IMR-90 (cell line): ENCODE data around the gene PRODH2. TPM values are rescaled to one million over a fixed set of nuclear protein-coding genes. Genes with fewer than 3 reads are reported as not detected.

ENCODE experiments used
- ATAC-seq: fragments of 200-7000 bp; cut with Tn5 transposase; 2 replicates; pipeline ENCODE4 v1.9.1; 2020; ENCODE audit warnings: low read depth, mild to moderate bottlenecking, moderate library complexity
- BruUV-seq: library from RNA; stranded (reverse); fragments of 400-500 nt; replicated peaks from 2 replicates; lab custom pipeline; 2021; lab: Mats Ljungman, UMichigan
- CTCF ChIA-PET: fragments of 300-600 bp; formaldehyde crosslinking; extraction: SDS; loops from one replicate; lab custom pipeline; 2021; ENCODE audit warnings: antibody characterized with exemption; lab: Yijun Ruan, JAX
- POLR2A ChIA-PET: fragments of 300-600 bp; sonication (Branson Sonifier 250); formaldehyde crosslinking; loops from one replicate; lab custom pipeline; 2022; ENCODE audit warnings: antibody characterized with exemption; ENCODE audit not compliant: unreplicated experiment; lab: Charles Lee
- DNase-seq: peaks from one replicate; pipeline ENCODE4 v3.0.0; 2013
- H2AFZ ChIP-seq: replicated peaks from 2 replicates; pipeline ENCODE3; 2013; ENCODE audit warnings: low read length, mild to moderate bottlenecking; ENCODE audit not compliant: poor library complexity
- H2AK5ac ChIP-seq: 2 replicates; pipeline ENCODE4 v1.6.1; 2013; ENCODE audit warnings: low read depth, low read length, inconsistent platforms
- H2AK9ac ChIP-seq: replicated peaks from 2 replicates; pipeline ENCODE3; 2013; ENCODE audit warnings: mild to moderate bottlenecking, low read depth, low read length, moderate library complexity; ENCODE audit not compliant: poor library complexity
- H2BK120ac ChIP-seq: 2 replicates; pipeline ENCODE4 v1.6.1; 2013; ENCODE audit warnings: low read depth, low read length, inconsistent platforms
- H2BK15ac ChIP-seq: 3 replicates; pipeline ENCODE4 v1.6.1; 2013; ENCODE audit warnings: low read depth, low read length, inconsistent platforms
- H2BK20ac ChIP-seq: 2 replicates; pipeline ENCODE4 v1.6.1; 2013; ENCODE audit warnings: low read depth, mild to moderate bottlenecking, inconsistent platforms, low read length, moderate library complexity
- H2BK5ac ChIP-seq: 2 replicates; pipeline ENCODE4 v1.6.1; 2013; ENCODE audit warnings: mild to moderate bottlenecking, low read depth, low read length, inconsistent platforms; ENCODE audit not compliant: poor library complexity, severe bottlenecking
- H3K14ac ChIP-seq: replicated peaks from 2 replicates; pipeline ENCODE4 v1.6.1; 2013; ENCODE audit warnings: low read depth, low read length, inconsistent platforms
- H3K18ac ChIP-seq: 2 replicates; pipeline ENCODE4 v1.6.1; 2013; ENCODE audit warnings: low read depth, low read length, control low read depth
- H3K23ac ChIP-seq: 2 replicates; pipeline ENCODE4 v1.6.1; 2013; ENCODE audit warnings: low read depth, low read length, inconsistent platforms
- H3K27ac ChIP-seq: 2 replicates; pipeline ENCODE4 v1.5.1; 2013; ENCODE audit warnings: mild to moderate bottlenecking, control low read depth, low read length; ENCODE audit not compliant: insufficient read depth
- H3K27me3 ChIP-seq: 2 replicates; pipeline ENCODE4 v1.6.1; 2013; ENCODE audit warnings: low read length; ENCODE audit not compliant: control insufficient read depth, insufficient read depth
- H3K36me3 ChIP-seq: 2 replicates; pipeline ENCODE4 v1.6.1; 2013; ENCODE audit warnings: low read length, mixed read lengths; ENCODE audit not compliant: control insufficient read depth, insufficient read depth
- H3K4ac ChIP-seq: 2 replicates; pipeline ENCODE4 v1.6.1; 2013; ENCODE audit warnings: low read depth, low read length, inconsistent platforms
- H3K4me1 ChIP-seq: 2 replicates; pipeline ENCODE4 v1.6.1; 2013; ENCODE audit warnings: low read length, mixed read lengths; ENCODE audit not compliant: control insufficient read depth, insufficient read depth
- H3K4me2 ChIP-seq: 2 replicates; pipeline ENCODE4 v1.6.1; 2013; ENCODE audit warnings: low read depth, mild to moderate bottlenecking, control low read depth, low read length, moderate library complexity
- H3K4me3 ChIP-seq: 2 replicates; pipeline ENCODE4 v1.5.1; 2013; ENCODE audit warnings: low read depth, mild to moderate bottlenecking, control low read depth, low read length, moderate library complexity; ENCODE audit not compliant: insufficient read depth
- H3K56ac ChIP-seq: 2 replicates; pipeline ENCODE4 v1.6.1; 2013; ENCODE audit warnings: low read length, inconsistent platforms; ENCODE audit not compliant: insufficient read depth; ENCODE audit errors: extremely low read depth
- H3K79me1 ChIP-seq, 2 experiments: 2 replicates each; pipeline ENCODE4 v1.6.1; 2013; ENCODE audit warnings: low read length in 2 of 2, inconsistent platforms in 1 of 2, low read depth in 1 of 2
- H3K9ac ChIP-seq: 2 replicates; pipeline ENCODE4 v1.6.1; 2013; ENCODE audit warnings: low read depth, low read length, control low read depth
- H3K9me1 ChIP-seq: 2 replicates; pipeline ENCODE4 v1.6.1; 2013; ENCODE audit warnings: low read length, inconsistent platforms; ENCODE audit not compliant: insufficient read depth
- H3K9me3 ChIP-seq: 2 replicates; pipeline ENCODE4 v1.6.1; 2013; ENCODE audit warnings: low read length; ENCODE audit not compliant: control insufficient read depth, insufficient read depth
- H4K20me1 ChIP-seq: 2 replicates; pipeline ENCODE4 v1.6.1; 2013; ENCODE audit warnings: low read length, inconsistent platforms; ENCODE audit not compliant: insufficient read depth
- H4K5ac ChIP-seq: 2 replicates; pipeline ENCODE4 v1.6.1; 2013; ENCODE audit warnings: mild to moderate bottlenecking, low read depth, low read length, control low read depth
- H4K8ac ChIP-seq, 2 experiments: 2 replicates each; pipeline ENCODE4 v1.6.1; 2013; ENCODE audit warnings: low read depth in 2 of 2, low read length in 2 of 2, control low read depth in 1 of 2, inconsistent platforms in 1 of 2
- H4K91ac ChIP-seq: 2 replicates; pipeline ENCODE4 v1.6.1; 2013; ENCODE audit warnings: low read depth, low read length, inconsistent platforms; ENCODE audit not compliant: insufficient read depth
- FOS ChIP-seq: fragments of 150-350 bp; IDR thresholded peaks from 2 replicates; pipeline ENCODE4 v1.6.1; 2016; ENCODE audit warnings: low read depth, low read length
- MXI1 ChIP-seq: IDR thresholded peaks from 2 replicates; pipeline ENCODE4 v1.6.1; 2012; ENCODE audit warnings: low read depth, mild to moderate bottlenecking, low read length, moderate library complexity, borderline replicate concordance
- POLR2A ChIP-seq: IDR thresholded peaks from 2 replicates; pipeline ENCODE4 v1.6.1; 2012; ENCODE audit warnings: mild to moderate bottlenecking, low read depth, low read length
- RFX5 ChIP-seq: IDR thresholded peaks from 2 replicates; pipeline ENCODE4 v1.8.0; 2012; ENCODE audit warnings: low read depth, mild to moderate bottlenecking, low read length, moderate library complexity
- WGBS, 2 experiments: methylation state at CpG; one replicate each; pipeline versions ENCODE4 v1.1.5 to v1.1.7; 2013; ENCODE audit warnings: missing lambda C conversion rate in 2 of 2; ENCODE audit not compliant: insufficient read length in 1 of 2; ENCODE audit errors: extremely low coverage in 2 of 2; 5-methylcytosine and 5-hydroxymethylcytosine counted together
- dilution Hi-C: fragments of 300-500 bp; cut with HindIII; formaldehyde crosslinking; loops from one replicate; pipeline ENCODE4 v1.14.3; 2018; ENCODE audit warnings: low sequenced_read_pairs; ENCODE audit not compliant: unreplicated experiment
- in situ Hi-C: fragments of 300-500 bp; cut with MboI; formaldehyde crosslinking; loops from 3 replicates; pipeline ENCODE4 v1.14.3; 2019; ENCODE audit warnings: low sequenced_read_pairs, inconsistent platforms, mixed read lengths
- intact Hi-C: fragments of 100-400 bp; cut with micrococcal nuclease; formaldehyde crosslinking; loops from 2 replicates; pipeline ENCODE4 v1.10.0; 2022
- polyA plus RNA-seq, 3 experiments: library from polyadenylated mRNA; depleted of rRNA; stranded (reverse); fragments of >200 nt; gene quantifications; 2 replicates each; pipeline ENCODE4 v1.2.3, GENCODE V29; 2012; ENCODE audit warnings: low replicate concordance in 1 of 3
- total RNA-seq: library from RNA; depleted of rRNA; stranded (reverse); fragments of >200 nt; gene quantifications from 2 replicates; pipeline ENCODE4 v1.2.3, GENCODE V29; 2012
- TF ChIP-seq, protein P1 (sequence below): fragments of 150-350 bp; IDR thresholded peaks from 2 replicates; pipeline ENCODE4 v1.6.1; 2016; ENCODE audit warnings: low read depth, mild to moderate bottlenecking, low read length, moderate library complexity, borderline replicate concordance

Gene PRODH2
- total and polyA plus RNA-seq, 2 of the 4 experiments (the other 2 are of a cell fraction), result not detected

DNA sequence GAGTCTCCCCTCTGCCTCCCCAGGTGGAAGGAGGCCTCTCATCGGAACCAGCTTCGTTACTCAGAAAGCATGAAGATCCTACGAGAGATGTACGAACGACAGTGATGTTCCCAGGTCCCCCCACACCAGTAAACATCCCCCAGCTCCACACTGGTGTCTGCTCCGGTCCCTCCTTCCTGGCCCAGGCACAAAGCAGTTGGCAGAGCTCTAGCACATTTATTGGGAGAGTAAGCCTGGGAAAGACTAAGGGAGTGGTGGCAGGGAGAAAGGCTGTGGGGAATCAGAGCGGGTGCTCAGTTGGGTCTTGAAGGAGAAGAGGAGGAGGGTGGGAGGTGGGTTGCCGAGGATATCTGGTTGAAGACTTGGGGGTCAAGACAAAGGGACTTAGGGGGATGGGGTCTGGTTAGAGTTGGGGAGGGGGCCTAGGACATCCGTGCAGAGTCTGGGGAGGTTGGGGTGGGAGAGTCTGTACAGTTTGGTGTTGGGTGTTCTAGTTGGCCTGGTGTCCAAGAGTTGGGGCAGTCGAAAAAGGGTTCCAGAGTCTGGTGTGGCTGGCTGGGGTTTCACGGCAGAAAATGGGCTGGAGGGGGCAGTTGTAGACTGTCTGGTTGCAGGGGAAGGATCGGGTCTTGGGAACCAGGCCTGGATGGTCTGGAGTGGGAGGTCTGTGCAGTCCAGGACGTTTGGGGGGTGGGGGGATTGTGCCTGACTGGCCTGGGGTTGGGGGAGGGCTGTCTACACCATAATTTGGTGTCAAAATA is 58.1 kb downstream of the PRODH2 start (continued):
- TF ChIP-seq FOS (no peak), MXI1 (no peak)

DNA sequence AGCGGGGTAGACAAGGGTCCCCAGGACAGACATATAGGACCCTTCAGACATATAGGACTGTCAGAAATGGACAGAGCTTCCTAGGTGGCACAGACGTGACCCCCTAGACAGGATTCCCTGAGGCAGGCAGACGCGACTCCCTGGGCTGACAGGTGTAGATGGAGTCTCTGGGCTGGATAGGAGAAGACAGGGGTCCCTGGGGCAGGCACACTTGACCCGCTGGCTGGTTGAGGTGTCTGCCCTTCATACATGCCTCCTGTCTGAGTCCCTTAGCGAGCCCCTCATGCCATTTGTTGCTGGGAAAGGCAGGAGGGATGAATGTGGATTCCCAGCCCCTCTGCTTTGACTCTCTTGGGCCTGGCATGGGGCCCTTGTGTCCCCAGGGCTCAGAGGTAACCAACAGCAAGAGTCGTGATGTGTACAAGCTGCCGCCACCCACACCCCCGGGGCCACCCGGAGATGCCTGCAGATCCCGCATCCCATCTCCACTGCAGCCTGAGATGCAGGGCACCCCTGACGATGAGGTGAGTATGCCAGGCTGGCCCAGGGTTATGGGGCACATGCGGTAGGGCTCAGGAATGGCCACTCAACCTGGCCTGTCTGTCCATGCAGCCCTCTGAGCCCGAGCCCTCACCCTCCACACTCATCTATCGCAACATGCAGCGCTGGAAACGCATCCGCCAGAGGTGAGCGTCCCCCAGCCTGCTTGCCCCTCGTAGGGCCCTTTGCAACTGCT is 58.8 kb downstream of the PRODH2 start:
- Histone ChIP-seq H2AK5ac (no peak overlapping the region), H3K14ac (no peak overlapping the region), H3K9me1 (0 out of 2 replicates have a peak, but pooled peaks cover 8% of the 10 kb centered on the region), H3K4me2 (no peak overlapping the region), H4K20me1 (peaks cover 6% of the 10 kb centered on the region; the same call in 1 of the 2 replicates), H4K91ac (no peak overlapping the region), H4K5ac (no peak overlapping the region), H3K9me3 (no peaks in the 10 kb centered on the region), H4K8ac (no peak overlapping the region), H3K23ac (no peak overlapping the region), H2AFZ (no peak overlapping the region), H2BK20ac (no peak overlapping the region), H3K27ac (no peak overlapping the region), H2BK15ac (no peak overlapping the region), H3K4me3 (no peak overlapping the region), H2BK5ac (no peak overlapping the region), H3K79me1 (peaks cover 20 to 66% of the 10 kb centered on the region in 2 experiments; a peak in 3 of 4 replicates), H3K56ac (no peak overlapping the region), H2BK120ac (no peak overlapping the region), H3K4ac (no peak overlapping the region), H3K4me1 (peaks cover 16% of the 10 kb centered on the region), H3K9ac (no peak overlapping the region), H3K27me3 (no peaks in the 10 kb centered on the region), H3K18ac (no peak overlapping the region), H2AK9ac (no peak overlapping the region), H3K36me3 (peaks cover 29% of the 10 kb centered on the region; the same call in 1 of the 2 replicates)
- no TSS peak for BruUV-seq
- no peak for ATAC-seq
- WGBS, 2 experiments, result 100% methylated on average over 5 of the region's 20 CpGs; no CpG with 5 or more reads in 1 of the 2 experiments
- no peak for TF ChIP-seq MXI1
- no peak for TF ChIP-seq RFX5
- TF ChIP-seq POLR2A, result peak; percentile 16; the same call in 1 of the 2 replicates
- TF ChIP-seq, protein P1, sequence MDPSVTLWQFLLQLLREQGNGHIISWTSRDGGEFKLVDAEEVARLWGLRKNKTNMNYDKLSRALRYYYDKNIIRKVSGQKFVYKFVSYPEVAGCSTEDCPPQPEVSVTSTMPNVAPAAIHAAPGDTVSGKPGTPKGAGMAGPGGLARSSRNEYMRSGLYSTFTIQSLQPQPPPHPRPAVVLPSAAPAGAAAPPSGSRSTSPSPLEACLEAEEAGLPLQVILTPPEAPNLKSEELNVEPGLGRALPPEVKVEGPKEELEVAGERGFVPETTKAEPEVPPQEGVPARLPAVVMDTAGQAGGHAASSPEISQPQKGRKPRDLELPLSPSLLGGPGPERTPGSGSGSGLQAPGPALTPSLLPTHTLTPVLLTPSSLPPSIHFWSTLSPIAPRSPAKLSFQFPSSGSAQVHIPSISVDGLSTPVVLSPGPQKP, result no peak
- dilution Hi-C loops, result no loop called here
- CTCF ChIA-PET, result no interaction called here
- no peak for DNase-seq
- intact Hi-C loops, result no loop called here
- POLR2A ChIA-PET, result interaction anchor here (0.6 kb wide), 1 partner anchor 16 kb away, joined by 3 read pairs; no protein-coding TSS in a partner anchor
- in situ Hi-C loops, result no loop called here
